RWPE2 (cell line): ENCODE measurements around the gene NXN.

Experiments used
- ATAC-seq: fragments of 200-7000 bp; cut with Tn5 transposase; 3 replicates; pipeline ENCODE4 v1.9.1; 2021; ENCODE audit warnings: low read depth
- DNase-seq: peaks from one replicate; pipeline ENCODE4 v3.0.0-alpha.2; 2020; ENCODE audit warnings: low spot score
- H3K27ac ChIP-seq: fragments of 450-650 bp; 2 replicates; pipeline ENCODE4 v1.5.1; 2017; ENCODE audit warnings: mild to moderate bottlenecking; ENCODE audit not compliant: poor library complexity, severe bottlenecking
- H3K27me3 ChIP-seq: fragments of 250-450 bp; sonication (Bioruptor Pico); 2 replicates; pipeline ENCODE4 v1.5.1; 2021; ENCODE audit warnings: mild to moderate bottlenecking, moderate library complexity; ENCODE audit not compliant: insufficient read depth, poor library complexity, severe bottlenecking
- H3K36me3 ChIP-seq: fragments of 250-450 bp; sonication (Bioruptor Pico); 2 replicates; pipeline ENCODE4 v1.5.1; 2020; ENCODE audit warnings: low read depth, mild to moderate bottlenecking, moderate library complexity
- H3K4me1 ChIP-seq: fragments of 250-450 bp; sonication (Bioruptor Pico); 2 replicates; pipeline ENCODE4 v1.5.1; 2021; ENCODE audit warnings: mild to moderate bottlenecking, moderate library complexity; ENCODE audit not compliant: insufficient read depth, poor library complexity, severe bottlenecking
- H3K4me3 ChIP-seq: fragments of 250-450 bp; sonication (Bioruptor Pico); 2 replicates; pipeline ENCODE4 v1.5.1; 2021; ENCODE audit warnings: mild to moderate bottlenecking, moderate library complexity; ENCODE audit not compliant: severe bottlenecking
- H3K9me3 ChIP-seq: fragments of 250-450 bp; sonication (Bioruptor Pico); 2 replicates; pipeline ENCODE4 v1.5.1; 2021; ENCODE audit warnings: mild to moderate bottlenecking, moderate library complexity; ENCODE audit not compliant: severe bottlenecking
- CTCF ChIP-seq: fragments of 450-650 bp; IDR thresholded peaks from one replicate; pipeline ENCODE4 v1.5.1; 2017; ENCODE audit warnings: mild to moderate bottlenecking, moderate library complexity; ENCODE audit not compliant: poor library complexity, severe bottlenecking

The NXN gene

GRCh38 chr17:781805-782731 lies 197.5 kb downstream of the NXN start, which contains the start of the genes GLOD4 and MRM3:
Gene GLOD4, minus strand, starts transcription at chr17:782280. Its CDS starts 25 bp downstream, at chr17:782255.
Gene MRM3, plus strand, starts transcription at chr17:782353. Its CDS starts 26 bp downstream, at chr17:782379.
- H3K36me3 ChIP-seq = peaks cover 61% of the 10 kb centered on the region
- no peak for TF ChIP-seq CTCF
- ATAC-seq = peak; percentile 85

GRCh38 chr17:778096-778495 lies 201.5 kb downstream of the NXN start:
- H3K36me3 ChIP-seq = peaks cover 68% of the 10 kb centered on the region
- TF ChIP-seq CTCF = no peak
- no peak for ATAC-seq

More at GRCh38 chr17:781805-782731, 197.5 kb downstream of the NXN start, which contains the start of the genes GLOD4 and MRM3:
- Histone ChIP-seq H3K27me3 (no peaks in the 10 kb centered on the region), H3K27ac (peak within 1 kb of the TSS; percentile 37), H3K9me3 (no peaks in the 10 kb centered on the region), H3K4me1 (peaks cover 10% of the 10 kb centered on the region), H3K4me3 (peak within 1 kb of the TSS; percentile 76)
- peak; percentile 81 for DNase-seq

GRCh38 chr17:774313-774584 lies 205.3 kb downstream of the NXN start:
- no peak for TF ChIP-seq CTCF
- H3K27ac ChIP-seq = no peak overlapping the region
- no peaks in the 10 kb centered on the region for H3K4me1 ChIP-seq
- ATAC-seq (no peak), DNase-seq (no peak)
- H3K4me3 ChIP-seq = no peak overlapping the region
- peaks cover 90% of the 10 kb centered on the region for H3K36me3 ChIP-seq
- no peaks in the 10 kb centered on the region for H3K27me3 ChIP-seq
- H3K9me3 ChIP-seq = no peaks in the 10 kb centered on the region

More at GRCh38 chr17:778096-778495, 201.5 kb downstream of the NXN start:
- no peak for DNase-seq
- no peaks in the 10 kb centered on the region for H3K27me3 ChIP-seq
- no peaks in the 10 kb centered on the region for H3K9me3 ChIP-seq
- H3K4me1 ChIP-seq = peaks cover 1% of the 10 kb centered on the region
- no peak overlapping the region for H3K4me3 ChIP-seq
- H3K27ac ChIP-seq = no peak overlapping the region

GRCh38 chr17:773467-774312 lies 205.9 kb downstream of the NXN start:
- peaks cover 86% of the 10 kb centered on the region for H3K36me3 ChIP-seq
- no peak for DNase-seq
- no peaks in the 10 kb centered on the region for H3K9me3 ChIP-seq
- H3K27me3 ChIP-seq = no peaks in the 10 kb centered on the region
- H3K4me3 ChIP-seq = no peak overlapping the region
- no peak overlapping the region for H3K27ac ChIP-seq
- ATAC-seq = no peak
- no peak for TF ChIP-seq CTCF
- no peaks in the 10 kb centered on the region for H3K4me1 ChIP-seq
